ENCODE measurements around the gene SORCS2.

The SORCS2 gene

DNA sequence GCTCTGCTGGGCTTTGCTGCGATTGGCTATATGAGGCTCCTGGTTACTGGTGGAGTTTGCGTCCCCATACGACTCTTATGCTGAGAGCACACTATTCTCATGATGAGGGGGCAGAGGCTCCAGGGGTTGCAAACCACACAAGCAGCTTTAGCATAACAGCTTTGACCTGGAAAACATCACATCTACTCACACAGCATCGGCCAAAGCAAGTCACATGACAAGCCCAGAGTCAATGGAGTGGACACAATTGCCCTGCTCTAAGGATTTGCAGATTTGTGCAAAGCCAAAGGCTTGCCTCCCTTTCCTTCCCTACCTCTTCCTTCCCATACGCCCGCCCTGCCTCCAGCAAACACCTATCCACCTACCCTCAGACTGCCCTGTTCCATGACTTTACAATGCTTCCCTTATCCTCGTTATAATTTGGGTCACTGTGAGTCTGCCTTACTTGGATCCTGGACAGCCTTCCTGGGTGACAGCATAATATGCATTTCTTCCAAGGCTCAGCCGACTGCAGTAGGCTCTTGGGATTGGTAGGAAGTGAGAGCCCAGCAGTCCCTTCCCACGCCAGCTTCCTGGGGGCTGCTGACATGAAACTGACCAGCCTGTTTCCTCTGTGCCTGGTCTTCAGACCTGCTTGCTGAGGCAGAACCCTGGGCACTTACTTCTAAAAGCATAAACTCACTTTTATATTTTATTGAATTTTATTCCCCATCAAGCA, 450.6 kb downstream of the SORCS2 start:
- peaks cover 11% of the 10 kb centered on the region for H3K9me3 ChIP-seq (ENCODE audit: insufficient read depth, low read depth, low read length)
- H3K4me3 ChIP-seq (ENCODE audit: low read length) = no peak overlapping the region
- H3K4me1 ChIP-seq (ENCODE audit: insufficient read depth, low read length) = no peaks in the 10 kb centered on the region
- no peak overlapping the region for H3K9ac ChIP-seq (ENCODE audit: low read depth, low read length)
- no peaks in the 10 kb centered on the region for H3K36me3 ChIP-seq (ENCODE audit: insufficient read depth, low read depth, low read length)
- no peaks in the 10 kb centered on the region for H3K27me3 ChIP-seq (ENCODE audit: insufficient read depth, low read length)
- H3K27ac ChIP-seq (ENCODE audit: low read length) = no peak overlapping the region

DNA sequence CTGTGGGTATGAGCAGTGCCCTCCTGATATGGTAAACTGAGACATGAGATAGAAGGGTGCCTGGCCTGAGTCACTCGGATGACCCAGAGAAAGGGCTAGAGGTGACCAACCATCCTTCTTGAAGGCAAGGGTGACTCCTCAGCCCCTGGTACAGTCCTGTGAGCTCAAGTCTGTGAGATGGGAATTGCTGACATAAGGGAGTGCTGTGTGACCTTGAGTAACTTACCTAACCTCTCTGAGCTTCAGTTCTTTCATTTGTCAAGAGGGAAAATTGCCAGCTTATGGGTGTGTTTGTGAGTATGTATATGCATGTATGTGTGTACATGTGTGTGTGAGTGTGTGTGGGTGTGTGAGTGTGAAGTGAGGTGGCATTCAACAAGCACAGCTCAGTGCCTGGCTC, 452.8 kb downstream of the SORCS2 start:
- Histone ChIP-seq H3K4me1 (ENCODE audit: insufficient read depth, low read length) (no peaks in the 10 kb centered on the region; the same call in 1 of the 2 replicates), H3K4me3 (ENCODE audit: low read length) (no peak overlapping the region), H3K27ac (ENCODE audit: low read length) (no peak overlapping the region), H3K36me3 (ENCODE audit: insufficient read depth, low read depth, low read length) (no peaks in the 10 kb centered on the region), H3K9me3 (ENCODE audit: insufficient read depth, low read depth, low read length) (peaks cover 11% of the 10 kb centered on the region), H3K9ac (ENCODE audit: low read depth, low read length) (no peak overlapping the region), H3K27me3 (ENCODE audit: insufficient read depth, low read length) (no peaks in the 10 kb centered on the region)

DNA sequence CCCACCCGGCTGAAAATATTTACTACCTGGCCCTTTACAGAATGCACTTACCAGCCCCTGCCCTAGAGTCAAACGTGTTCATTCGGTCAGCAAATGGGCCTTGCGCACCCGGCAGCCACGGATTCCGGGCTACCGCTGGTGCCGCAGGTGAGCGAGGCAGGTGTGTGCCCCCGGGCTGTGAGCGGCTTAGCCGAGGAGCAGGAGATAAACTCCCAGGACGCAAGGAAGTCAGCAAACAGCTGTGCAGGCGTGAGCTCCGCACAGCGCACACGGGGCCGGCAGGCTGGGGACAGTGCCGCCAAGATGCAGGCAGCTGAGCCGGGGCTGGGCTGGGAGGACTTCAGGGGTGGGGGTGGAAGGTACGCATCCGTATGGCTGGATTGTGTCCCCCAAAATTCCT, 453.6 kb downstream of the SORCS2 start:
- Histone ChIP-seq H3K9ac (ENCODE audit: low read depth, low read length) (no peak overlapping the region), H3K27ac (ENCODE audit: low read length) (no peak overlapping the region), H3K9me3 (ENCODE audit: insufficient read depth, low read depth, low read length) (peaks cover 11% of the 10 kb centered on the region), H3K4me3 (ENCODE audit: low read length) (no peak overlapping the region), H3K27me3 (ENCODE audit: insufficient read depth, low read length) (no peaks in the 10 kb centered on the region), H3K36me3 (ENCODE audit: insufficient read depth, low read depth, low read length) (no peaks in the 10 kb centered on the region), H3K4me1 (ENCODE audit: insufficient read depth, low read length) (peaks cover 3% of the 10 kb centered on the region; the same call in 1 of the 2 replicates)

DNA sequence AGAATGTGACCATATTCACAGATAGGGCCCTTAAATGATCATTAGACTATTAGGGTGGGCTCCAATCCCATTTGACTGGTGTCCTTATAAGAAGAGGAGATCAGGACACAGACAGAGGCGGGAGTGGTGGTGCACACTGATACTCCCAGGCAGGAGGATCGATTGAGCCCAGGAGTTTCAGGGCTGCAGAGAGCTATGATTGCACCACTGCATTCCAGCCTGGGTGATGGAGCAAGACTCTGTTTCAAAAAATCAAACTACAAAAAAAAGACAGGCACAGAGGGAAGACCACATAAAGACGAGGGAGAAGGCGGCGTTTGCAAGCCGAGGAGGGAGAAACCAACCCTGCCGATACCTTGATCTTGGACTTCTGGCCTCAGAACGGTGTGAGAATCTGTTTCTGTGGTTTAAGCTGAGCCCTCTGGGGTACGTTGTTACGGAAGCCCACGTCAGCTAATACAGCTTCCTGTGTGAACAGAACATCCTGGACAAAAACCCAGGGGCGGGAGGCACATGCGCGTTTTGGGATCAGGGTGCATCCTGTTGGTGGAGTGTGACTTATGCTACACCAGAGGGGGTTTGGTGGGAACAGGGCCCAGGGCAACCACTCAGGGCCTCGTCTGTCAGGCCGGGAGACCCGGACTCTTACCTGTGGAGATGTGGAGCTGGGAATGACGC, 454.2 kb downstream of the SORCS2 start:
- H3K9ac ChIP-seq (ENCODE audit: low read depth, low read length) = no peak overlapping the region
- H3K27me3 ChIP-seq (ENCODE audit: insufficient read depth, low read length) = no peaks in the 10 kb centered on the region
- H3K4me1 ChIP-seq (ENCODE audit: insufficient read depth, low read length) = peaks cover 8% of the 10 kb centered on the region
- no peak overlapping the region for H3K27ac ChIP-seq (ENCODE audit: low read length)
- H3K36me3 ChIP-seq (ENCODE audit: insufficient read depth, low read depth, low read length) = no peaks in the 10 kb centered on the region
- no peak overlapping the region for H3K4me3 ChIP-seq (ENCODE audit: low read length)
- H3K9me3 ChIP-seq (ENCODE audit: insufficient read depth, low read depth, low read length) = peaks cover 11% of the 10 kb centered on the region

DNA sequence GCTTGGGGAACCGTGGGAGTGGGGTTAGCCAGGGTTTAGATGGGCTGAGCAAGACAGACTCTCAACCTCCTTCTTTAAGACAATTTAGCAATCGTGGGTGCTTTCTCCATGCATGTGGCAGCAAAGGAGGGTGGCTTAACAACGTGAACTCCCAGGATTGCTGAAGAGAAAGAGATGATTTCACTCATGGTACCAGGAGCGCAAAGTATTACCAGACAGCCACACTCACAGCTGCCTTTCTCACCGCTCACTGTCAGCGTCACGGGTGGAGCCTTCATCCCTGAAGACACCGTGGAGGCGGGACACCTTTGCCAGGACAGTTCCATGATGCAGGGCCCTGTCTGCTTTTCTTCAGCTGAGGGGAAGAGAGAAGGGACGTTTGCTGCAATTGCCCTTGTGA, 454.8 kb downstream of the SORCS2 start:
- Histone ChIP-seq H3K27ac (ENCODE audit: low read length) (no peak overlapping the region), H3K4me1 (ENCODE audit: insufficient read depth, low read length) (peaks cover 14% of the 10 kb centered on the region), H3K9me3 (ENCODE audit: insufficient read depth, low read depth, low read length) (peaks cover 11% of the 10 kb centered on the region), H3K36me3 (ENCODE audit: insufficient read depth, low read depth, low read length) (no peaks in the 10 kb centered on the region), H3K27me3 (ENCODE audit: insufficient read depth, low read length) (no peaks in the 10 kb centered on the region), H3K9ac (ENCODE audit: low read depth, low read length) (no peak overlapping the region), H3K4me3 (ENCODE audit: low read length) (no peak overlapping the region)

DNA sequence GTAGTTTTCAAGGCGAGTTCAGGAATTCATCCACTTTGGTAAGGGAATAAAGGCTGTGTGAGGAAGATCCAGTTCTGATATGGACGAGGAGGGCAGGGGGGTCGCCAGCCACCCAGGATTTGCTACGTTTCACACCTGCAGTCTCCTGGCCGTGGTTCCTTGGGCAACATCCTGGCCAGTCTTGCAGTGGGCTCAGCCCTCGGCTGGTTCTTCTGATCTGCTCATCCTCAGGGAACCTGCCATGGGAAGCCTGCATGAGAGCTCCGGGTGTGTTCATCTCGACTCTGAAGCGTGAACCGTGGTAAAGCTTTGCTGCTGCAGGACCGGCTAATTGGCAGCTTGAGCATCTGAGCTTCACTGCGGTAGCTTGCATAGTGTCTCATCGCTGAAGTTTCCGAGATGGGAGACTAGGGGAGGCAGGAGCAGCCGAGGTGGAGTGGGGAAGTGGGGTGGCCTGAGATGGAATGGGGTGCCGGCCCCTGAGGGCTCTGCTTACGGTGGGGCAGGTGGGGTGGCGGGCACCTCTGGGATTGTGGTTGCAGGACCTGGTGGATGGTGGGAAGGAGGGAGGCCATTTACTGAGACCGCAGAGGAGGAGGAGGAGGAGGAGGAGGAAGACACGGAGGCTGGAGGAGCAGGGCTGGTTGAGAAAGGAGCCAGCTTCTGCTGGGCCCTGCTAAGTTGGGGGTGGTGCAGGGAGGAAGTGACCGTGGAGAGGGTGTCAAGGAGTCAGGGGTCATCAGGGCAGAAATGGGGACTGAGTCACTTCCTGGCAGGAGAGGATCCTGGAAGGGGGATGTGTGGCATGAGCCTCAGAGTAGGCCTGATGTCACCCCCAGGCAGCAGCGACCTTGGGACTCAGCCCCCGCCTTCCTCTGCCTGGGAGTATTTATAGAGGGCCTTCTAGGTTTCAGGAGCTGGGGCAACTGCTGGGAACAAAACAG, 455.5 kb downstream of the SORCS2 start:
- no peaks in the 10 kb centered on the region for H3K27me3 ChIP-seq (ENCODE audit: insufficient read depth, low read length)
- no peak overlapping the region for H3K9ac ChIP-seq (ENCODE audit: low read depth, low read length)
- H3K27ac ChIP-seq (ENCODE audit: low read length) = no peak overlapping the region
- no peak overlapping the region for H3K4me3 ChIP-seq (ENCODE audit: low read length)
- H3K9me3 ChIP-seq (ENCODE audit: insufficient read depth, low read depth, low read length) = peaks cover 11% of the 10 kb centered on the region
- peaks cover 15% of the 10 kb centered on the region for H3K4me1 ChIP-seq (ENCODE audit: insufficient read depth, low read length)
- H3K36me3 ChIP-seq (ENCODE audit: insufficient read depth, low read depth, low read length) = no peaks in the 10 kb centered on the region

DNA sequence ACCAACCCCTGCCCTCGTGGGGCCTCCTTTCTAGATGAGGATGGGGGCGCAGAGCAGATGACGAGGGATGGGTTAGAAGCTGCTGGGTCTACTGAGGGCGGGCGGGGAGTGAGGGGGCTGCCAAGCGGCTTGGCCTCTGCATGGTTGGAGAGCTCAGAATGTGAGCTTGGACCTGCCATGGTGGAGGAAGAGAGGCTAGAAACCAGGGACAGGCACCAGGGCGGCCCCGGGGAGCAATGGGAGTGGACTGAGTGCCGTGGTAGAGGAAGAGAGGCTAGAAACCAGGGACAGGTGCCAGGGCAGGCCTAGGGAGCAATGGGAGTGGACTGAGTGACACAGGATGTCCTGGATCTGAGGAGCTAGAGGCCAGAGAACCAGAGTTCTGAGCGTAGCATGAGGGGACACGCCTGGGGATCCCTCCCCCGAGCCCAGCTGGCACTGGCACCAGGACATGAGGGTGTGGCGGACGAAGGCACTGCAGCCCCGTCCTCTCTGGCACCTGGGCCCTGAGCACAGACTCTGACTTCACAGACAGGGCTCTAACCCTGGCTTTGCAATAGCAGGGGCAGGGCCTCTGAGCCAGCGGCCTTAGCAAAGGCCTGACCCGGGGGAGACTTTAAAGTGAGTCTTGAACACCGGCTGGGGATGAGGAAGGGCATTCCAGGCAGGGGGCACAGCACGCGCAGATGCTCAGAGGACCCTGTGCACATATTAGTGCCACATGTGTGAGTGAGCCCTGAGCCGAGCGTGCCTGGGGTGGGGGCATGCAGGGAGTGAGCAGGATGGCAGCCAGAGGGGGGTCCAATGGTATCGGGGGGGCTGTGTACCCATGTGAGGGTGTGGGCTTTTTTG, 456.4 kb downstream of the SORCS2 start:
- Histone ChIP-seq H3K27ac (ENCODE audit: low read length) (no peak overlapping the region), H3K9me3 (ENCODE audit: insufficient read depth, low read depth, low read length) (peaks cover 11% of the 10 kb centered on the region), H3K27me3 (ENCODE audit: insufficient read depth, low read length) (no peaks in the 10 kb centered on the region), H3K4me3 (ENCODE audit: low read length) (no peak overlapping the region), H3K4me1 (ENCODE audit: insufficient read depth, low read length) (peaks cover 15% of the 10 kb centered on the region), H3K36me3 (ENCODE audit: insufficient read depth, low read depth, low read length) (no peaks in the 10 kb centered on the region), H3K9ac (ENCODE audit: low read depth, low read length) (no peak overlapping the region)

DNA sequence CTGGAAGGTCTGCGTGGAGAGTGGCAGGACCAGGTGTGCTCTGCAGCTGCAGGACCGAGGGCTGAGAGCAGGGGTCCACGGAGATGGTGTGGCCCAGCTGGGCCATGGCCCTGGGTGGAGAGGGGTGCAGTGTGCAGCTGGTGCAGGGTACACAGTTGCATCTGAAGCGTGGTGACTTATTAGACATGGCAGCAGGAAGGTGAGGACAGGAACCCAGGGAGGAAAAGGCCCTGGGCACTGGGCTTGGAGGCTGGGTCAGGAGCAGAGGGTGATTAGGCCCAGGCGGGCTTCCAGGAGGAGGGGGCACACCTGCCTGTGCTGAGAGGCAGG, 457.0 kb downstream of the SORCS2 start:
- Histone ChIP-seq H3K4me3 (ENCODE audit: low read length) (no peak overlapping the region), H3K9me3 (ENCODE audit: insufficient read depth, low read depth, low read length) (peaks cover 7% of the 10 kb centered on the region), H3K4me1 (ENCODE audit: insufficient read depth, low read length) (peaks cover 15% of the 10 kb centered on the region), H3K27ac (ENCODE audit: low read length) (no peak overlapping the region), H3K36me3 (ENCODE audit: insufficient read depth, low read depth, low read length) (no peaks in the 10 kb centered on the region), H3K27me3 (ENCODE audit: insufficient read depth, low read length) (no peaks in the 10 kb centered on the region), H3K9ac (ENCODE audit: low read depth, low read length) (no peak overlapping the region)

DNA sequence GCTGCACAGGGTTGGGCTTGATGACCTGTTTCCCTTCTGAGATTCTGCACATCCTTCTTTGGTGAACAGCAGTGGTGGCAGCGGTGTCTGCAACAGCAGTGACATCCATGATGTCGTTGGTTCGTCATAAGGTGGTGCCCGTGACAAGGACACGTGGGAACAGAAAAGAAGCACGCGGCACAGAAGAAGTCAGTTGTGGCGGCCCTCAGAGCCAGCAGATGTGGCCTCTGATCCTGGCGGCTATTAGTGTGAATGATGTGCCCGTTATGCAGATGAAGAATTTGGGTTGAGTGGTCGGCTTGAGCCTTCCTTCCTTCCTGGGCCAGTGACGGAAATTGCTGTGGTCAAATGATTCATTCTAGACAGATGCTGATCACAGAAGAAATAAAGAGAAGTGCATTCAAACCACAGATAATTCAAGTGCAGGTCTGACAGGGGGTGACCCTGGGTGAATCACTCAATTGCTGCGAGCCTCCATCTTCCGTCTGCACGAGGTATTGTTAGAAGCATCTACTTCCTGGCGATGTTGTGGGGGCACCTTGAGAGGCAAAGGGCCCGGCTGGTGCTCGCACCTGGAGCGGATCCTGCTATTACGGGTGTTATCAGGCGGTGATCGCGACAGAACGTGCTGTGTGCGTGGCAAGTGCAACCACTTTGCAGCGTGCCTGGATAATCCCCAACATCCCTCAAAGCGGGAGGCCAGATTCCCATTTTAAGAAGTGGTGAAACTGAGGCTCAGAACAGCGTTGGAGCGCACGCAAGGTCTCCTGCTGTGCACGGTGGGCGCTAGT, 457.6 kb downstream of the SORCS2 start:
- H3K27me3 ChIP-seq (ENCODE audit: insufficient read depth, low read length) = no peaks in the 10 kb centered on the region
- H3K4me1 ChIP-seq (ENCODE audit: insufficient read depth, low read length) = peaks cover 15% of the 10 kb centered on the region
- no peak overlapping the region for H3K27ac ChIP-seq (ENCODE audit: low read length)
- no peak overlapping the region for H3K9ac ChIP-seq (ENCODE audit: low read depth, low read length)
- H3K9me3 ChIP-seq (ENCODE audit: insufficient read depth, low read depth, low read length) = peaks cover 2% of the 10 kb centered on the region; the same call in 1 of the 2 replicates
- H3K4me3 ChIP-seq (ENCODE audit: low read length) = no peak overlapping the region
- H3K36me3 ChIP-seq (ENCODE audit: insufficient read depth, low read depth, low read length) = no peaks in the 10 kb centered on the region

DNA sequence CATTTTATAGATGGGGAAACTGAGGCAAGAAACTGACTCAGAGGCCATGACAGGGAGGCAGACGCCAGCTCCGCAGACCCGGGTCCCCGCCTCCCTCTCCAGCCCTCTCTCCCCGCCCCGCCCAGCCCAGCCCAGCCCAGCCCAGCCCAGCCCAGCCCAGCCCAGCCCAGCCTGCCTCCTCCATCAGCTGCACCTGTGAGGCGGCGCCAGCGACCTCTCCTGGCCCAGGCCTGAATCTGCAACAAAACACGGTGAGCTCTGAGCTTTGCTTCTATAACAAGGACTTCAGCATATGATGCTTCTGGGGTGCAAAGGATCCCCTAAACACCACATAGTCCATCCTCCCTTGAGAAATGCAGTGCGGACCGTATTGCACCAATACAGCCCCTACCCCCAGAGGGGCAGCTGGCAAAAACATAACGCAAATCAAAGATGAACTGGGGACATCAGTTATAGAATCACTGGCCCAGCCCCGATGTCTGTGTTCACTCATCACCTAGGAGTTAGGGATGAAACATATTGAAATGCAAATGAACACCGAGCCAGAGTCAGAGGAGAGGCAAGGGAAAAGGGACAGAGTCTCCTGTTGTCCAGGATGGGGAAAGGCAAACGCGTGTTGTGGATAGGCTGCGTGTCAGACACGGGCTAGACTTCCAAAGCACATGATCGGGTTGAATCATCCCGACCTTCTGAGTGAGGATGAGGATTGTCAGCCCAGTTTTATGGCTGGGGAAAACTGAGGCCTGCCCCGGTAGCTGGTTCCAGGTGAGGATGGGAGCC, 458.5 kb downstream of the SORCS2 start:
- Histone ChIP-seq H3K4me3 (ENCODE audit: low read length) (no peak overlapping the region), H3K4me1 (ENCODE audit: insufficient read depth, low read length) (peaks cover 20% of the 10 kb centered on the region), H3K9me3 (ENCODE audit: insufficient read depth, low read depth, low read length) (no peaks in the 10 kb centered on the region), H3K27me3 (ENCODE audit: insufficient read depth, low read length) (no peaks in the 10 kb centered on the region), H3K9ac (ENCODE audit: low read depth, low read length) (0 out of 2 replicates have a peak overlapping the region, but pooled peaks have one; percentile 22), H3K36me3 (ENCODE audit: insufficient read depth, low read depth, low read length) (no peaks in the 10 kb centered on the region), H3K27ac (ENCODE audit: low read length) (no peak overlapping the region)

Data from iPS-20b (cell line).